Chondrocyte (in vitro differentiated cells): ENCODE data around the gene LDLRAD4. TPM values are rescaled to one million over a fixed set of nuclear protein-coding genes. Genes with fewer than 3 reads are reported as not detected.

Experiments
- DNase-seq: peaks from one replicate; pipeline ENCODE4 v3.0.0; 2021; ENCODE audit warnings: mixed read lengths, low spot score
- H3K27ac Mint-ChIP-seq: one replicate; pipeline ENCODE4 v1.8.0; 2021; ENCODE audit warnings: mild to moderate bottlenecking, moderate library complexity, mixed read lengths; ENCODE audit not compliant: unreplicated experiment
- H3K27me3 Mint-ChIP-seq: 2 replicates; pipeline ENCODE4 v1.8.0; 2021; ENCODE audit warnings: low read depth, mixed read lengths
- H3K36me3 Mint-ChIP-seq: 2 replicates; pipeline ENCODE4 v1.8.0; 2021; ENCODE audit warnings: low read depth, mixed read lengths
- H3K4me1 Mint-ChIP-seq: 2 replicates; pipeline ENCODE4 v1.8.0; 2021; ENCODE audit warnings: low read depth, mild to moderate bottlenecking, mixed read lengths
- H3K4me3 Mint-ChIP-seq: one replicate; pipeline ENCODE4 v1.8.0; 2021; ENCODE audit warnings: mild to moderate bottlenecking, moderate library complexity, mixed read lengths; ENCODE audit not compliant: unreplicated experiment
- H3K9me3 Mint-ChIP-seq: 2 replicates; pipeline ENCODE4 v1.8.0; 2021; ENCODE audit warnings: low read depth, mixed read lengths
- total RNA-seq: library from RNA; stranded (reverse); gene quantifications from 3 replicates; pipeline ENCODE4 v1.2.1, GENCODE V29; 2021
- TF ChIP-seq, protein P1 (sequence below): fragments of 200-600 bp; sonication (generic); IDR thresholded peaks from 2 replicates; pipeline ENCODE4 v1.5.0; 2021; ENCODE audit warnings: antibody characterized with exemption, mild to moderate bottlenecking, moderate library complexity

The LDLRAD4 gene
- total RNA-seq, 1 donor from 2014 or later: 80.5 TPM

DNA sequence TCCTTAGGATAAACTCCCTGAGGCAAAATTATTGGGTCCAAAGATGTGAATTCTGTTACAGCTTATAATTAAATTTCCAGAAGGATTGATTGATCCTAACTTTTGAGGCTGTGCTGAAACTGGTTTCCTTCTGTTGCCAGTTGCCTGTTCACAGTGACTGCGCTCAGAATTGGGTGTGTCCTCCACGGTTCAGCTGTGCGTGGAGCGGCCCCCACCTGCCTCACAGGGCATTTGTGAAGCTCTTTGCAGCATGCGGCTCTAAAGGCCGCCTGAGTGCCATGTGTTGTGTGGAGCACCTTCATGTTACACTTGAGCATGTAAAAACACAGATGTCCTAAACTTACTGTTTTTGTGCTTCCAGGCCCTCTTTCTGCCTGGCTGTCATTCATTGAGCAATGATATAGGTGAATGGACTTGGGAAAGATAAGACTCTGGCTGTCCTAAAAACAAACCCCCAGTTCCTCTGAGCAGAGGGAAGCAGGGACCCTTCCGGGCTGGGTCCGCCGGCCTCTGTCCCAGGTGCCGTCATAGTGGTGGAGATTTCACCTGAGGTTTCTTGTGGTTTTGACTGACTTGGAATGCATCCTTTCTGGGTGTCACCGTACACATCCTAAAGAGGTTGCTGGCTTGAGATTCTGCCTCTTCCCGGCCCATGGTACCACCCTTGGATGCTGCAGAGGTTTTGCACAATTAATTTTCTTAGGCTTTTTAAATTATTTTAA is 173.6 kb downstream of the LDLRAD4 start:
- Mint-ChIP-seq H3K27me3 (no peaks in the 10 kb centered on the region), H3K4me1 (peaks cover 44% of the 10 kb centered on the region), H3K9me3 (no peaks in the 10 kb centered on the region), H3K27ac (no peak overlapping the region), H3K36me3 (peaks cover 6% of the 10 kb centered on the region), H3K4me3 (no peak overlapping the region)
- DNase-seq: peak; percentile 46
- TF ChIP-seq, protein P1, sequence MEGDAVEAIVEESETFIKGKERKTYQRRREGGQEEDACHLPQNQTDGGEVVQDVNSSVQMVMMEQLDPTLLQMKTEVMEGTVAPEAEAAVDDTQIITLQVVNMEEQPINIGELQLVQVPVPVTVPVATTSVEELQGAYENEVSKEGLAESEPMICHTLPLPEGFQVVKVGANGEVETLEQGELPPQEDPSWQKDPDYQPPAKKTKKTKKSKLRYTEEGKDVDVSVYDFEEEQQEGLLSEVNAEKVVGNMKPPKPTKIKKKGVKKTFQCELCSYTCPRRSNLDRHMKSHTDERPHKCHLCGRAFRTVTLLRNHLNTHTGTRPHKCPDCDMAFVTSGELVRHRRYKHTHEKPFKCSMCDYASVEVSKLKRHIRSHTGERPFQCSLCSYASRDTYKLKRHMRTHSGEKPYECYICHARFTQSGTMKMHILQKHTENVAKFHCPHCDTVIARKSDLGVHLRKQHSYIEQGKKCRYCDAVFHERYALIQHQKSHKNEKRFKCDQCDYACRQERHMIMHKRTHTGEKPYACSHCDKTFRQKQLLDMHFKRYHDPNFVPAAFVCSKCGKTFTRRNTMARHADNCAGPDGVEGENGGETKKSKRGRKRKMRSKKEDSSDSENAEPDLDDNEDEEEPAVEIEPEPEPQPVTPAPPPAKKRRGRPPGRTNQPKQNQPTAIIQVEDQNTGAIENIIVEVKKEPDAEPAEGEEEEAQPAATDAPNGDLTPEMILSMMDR: no peak

DNA sequence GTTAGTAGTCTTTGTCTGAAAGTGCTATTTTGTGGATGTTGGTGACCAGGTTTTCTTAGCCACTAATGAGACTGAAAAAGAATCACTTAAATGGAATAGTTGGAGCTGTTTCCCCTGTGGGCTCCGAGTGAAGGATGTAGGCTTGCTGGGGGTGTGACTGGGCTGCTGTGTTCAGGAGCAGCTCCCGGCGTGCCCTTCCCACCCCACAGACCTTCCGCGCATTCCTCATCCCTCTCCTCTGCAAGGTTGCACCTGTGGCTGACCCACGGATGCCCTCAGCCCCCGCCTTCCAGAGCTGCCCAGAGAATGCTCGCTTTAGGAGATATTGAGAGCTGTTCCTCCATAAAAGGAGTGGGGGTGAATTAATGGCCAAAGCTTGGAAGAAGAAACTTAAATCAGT is 174.3 kb downstream of the LDLRAD4 start:
- no peaks in the 10 kb centered on the region for H3K9me3 Mint-ChIP-seq
- peaks cover 41% of the 10 kb centered on the region for H3K4me1 Mint-ChIP-seq
- H3K36me3 Mint-ChIP-seq: peaks cover 9% of the 10 kb centered on the region
- no peak overlapping the region for H3K27ac Mint-ChIP-seq
- H3K4me3 Mint-ChIP-seq: no peak overlapping the region
- no peaks in the 10 kb centered on the region for H3K27me3 Mint-ChIP-seq
- TF ChIP-seq, protein P1: no peak
- no peak for DNase-seq

DNA sequence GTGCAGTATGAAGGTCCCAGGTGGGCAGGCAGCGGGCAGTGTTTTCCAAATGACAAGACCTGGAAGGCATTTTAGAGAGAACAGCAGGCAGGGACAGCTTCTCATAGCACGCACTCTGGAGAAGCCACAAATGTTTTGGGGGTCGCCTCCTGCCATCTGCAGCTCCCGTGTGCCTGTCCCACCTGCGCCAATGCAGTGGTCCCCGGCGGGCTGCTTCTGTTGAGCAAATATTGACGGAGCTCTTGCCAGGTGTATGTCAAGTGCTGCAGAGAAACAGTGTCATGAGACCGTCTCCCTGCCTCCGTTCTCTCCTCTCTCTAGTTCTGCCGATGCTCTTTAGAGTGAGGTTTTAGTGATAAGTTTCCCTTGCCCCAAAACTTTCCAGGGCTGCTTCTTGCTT is 174.8 kb downstream of the LDLRAD4 start:
- TF ChIP-seq, protein P1: no peak
- no peak for DNase-seq
- H3K27me3 Mint-ChIP-seq: no peaks in the 10 kb centered on the region
- no peak overlapping the region for H3K27ac Mint-ChIP-seq
- H3K4me1 Mint-ChIP-seq: peaks cover 37% of the 10 kb centered on the region
- peaks cover 8% of the 10 kb centered on the region for H3K36me3 Mint-ChIP-seq
- no peaks in the 10 kb centered on the region for H3K9me3 Mint-ChIP-seq
- no peak overlapping the region for H3K4me3 Mint-ChIP-seq

DNA sequence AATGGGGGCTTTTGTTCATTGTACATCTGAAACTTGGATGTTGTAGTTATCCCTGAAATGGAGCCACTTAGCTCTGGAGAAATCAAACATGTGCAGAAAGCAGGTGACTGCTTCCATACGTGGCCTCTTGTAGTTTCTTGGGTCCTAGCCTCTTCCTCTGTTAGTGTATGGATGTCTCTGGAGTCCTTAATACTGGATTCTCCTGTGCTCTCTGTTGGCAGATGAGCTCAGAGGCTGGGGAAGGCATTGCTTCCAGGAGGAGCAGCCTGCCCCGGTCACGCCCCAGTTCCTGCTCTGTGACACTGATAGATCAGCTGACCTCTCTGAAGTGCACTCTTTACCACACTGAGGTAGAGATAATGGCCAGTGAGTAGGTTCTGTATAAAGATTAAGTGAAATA is 176.2 kb downstream of the LDLRAD4 start:
- H3K27me3 Mint-ChIP-seq: no peaks in the 10 kb centered on the region
- H3K36me3 Mint-ChIP-seq: peaks cover 10% of the 10 kb centered on the region
- H3K27ac Mint-ChIP-seq: no peak overlapping the region
- H3K4me1 Mint-ChIP-seq: peaks cover 24% of the 10 kb centered on the region
- no peaks in the 10 kb centered on the region for H3K9me3 Mint-ChIP-seq
- TF ChIP-seq, protein P1: no peak
- DNase-seq: no peak
- no peak overlapping the region for H3K4me3 Mint-ChIP-seq

DNA sequence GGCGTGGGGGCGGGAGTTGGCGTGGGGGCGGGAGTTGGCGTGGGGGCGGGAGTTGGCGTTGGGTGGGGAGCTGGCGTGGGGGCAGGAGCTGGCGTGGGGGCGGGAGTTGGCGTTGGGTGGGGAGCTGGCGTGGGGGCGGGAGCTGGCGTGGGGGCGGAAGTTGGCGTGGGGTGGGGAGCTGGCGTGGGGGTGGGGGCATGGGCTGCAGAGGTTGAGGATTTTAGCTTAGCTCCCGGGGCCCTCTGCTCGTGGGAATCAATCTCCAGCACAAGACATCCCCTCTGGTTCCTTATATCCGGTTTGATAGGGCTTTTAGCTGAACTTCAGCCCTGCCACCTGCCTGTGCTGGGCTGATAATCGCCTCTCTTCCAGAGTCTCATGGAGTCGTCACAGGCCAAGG is 177.0 kb downstream of the LDLRAD4 start:
- peaks cover 17% of the 10 kb centered on the region for H3K4me1 Mint-ChIP-seq
- DNase-seq: no peak
- H3K4me3 Mint-ChIP-seq: no peak overlapping the region
- no peaks in the 10 kb centered on the region for H3K27me3 Mint-ChIP-seq
- H3K27ac Mint-ChIP-seq: no peak overlapping the region
- TF ChIP-seq, protein P1: no peak
- no peaks in the 10 kb centered on the region for H3K9me3 Mint-ChIP-seq
- H3K36me3 Mint-ChIP-seq: peaks cover 10% of the 10 kb centered on the region
